GM21717 (cell line): Measurements from ENCODE around the gene PTPRN2.
"Not testable (repeated sequence)": the region's sequence is repeated elsewhere in the genome, so short reads cannot be mapped to it uniquely, and the experiment has no call there.

Experiments used
- ATAC-seq: cut with Tn5 transposase; IDR thresholded peaks from one replicate; pipeline ENCODE4 v1.9.1; 2021; ENCODE audit warnings: mild to moderate bottlenecking, moderate library complexity; ENCODE audit not compliant: unreplicated experiment

PTPRN2 gene

GRCh38 chr7:157750291-157750690 lies 837.3 kb downstream of the PTPRN2 start:
- ATAC-seq, result no peak

DNA sequence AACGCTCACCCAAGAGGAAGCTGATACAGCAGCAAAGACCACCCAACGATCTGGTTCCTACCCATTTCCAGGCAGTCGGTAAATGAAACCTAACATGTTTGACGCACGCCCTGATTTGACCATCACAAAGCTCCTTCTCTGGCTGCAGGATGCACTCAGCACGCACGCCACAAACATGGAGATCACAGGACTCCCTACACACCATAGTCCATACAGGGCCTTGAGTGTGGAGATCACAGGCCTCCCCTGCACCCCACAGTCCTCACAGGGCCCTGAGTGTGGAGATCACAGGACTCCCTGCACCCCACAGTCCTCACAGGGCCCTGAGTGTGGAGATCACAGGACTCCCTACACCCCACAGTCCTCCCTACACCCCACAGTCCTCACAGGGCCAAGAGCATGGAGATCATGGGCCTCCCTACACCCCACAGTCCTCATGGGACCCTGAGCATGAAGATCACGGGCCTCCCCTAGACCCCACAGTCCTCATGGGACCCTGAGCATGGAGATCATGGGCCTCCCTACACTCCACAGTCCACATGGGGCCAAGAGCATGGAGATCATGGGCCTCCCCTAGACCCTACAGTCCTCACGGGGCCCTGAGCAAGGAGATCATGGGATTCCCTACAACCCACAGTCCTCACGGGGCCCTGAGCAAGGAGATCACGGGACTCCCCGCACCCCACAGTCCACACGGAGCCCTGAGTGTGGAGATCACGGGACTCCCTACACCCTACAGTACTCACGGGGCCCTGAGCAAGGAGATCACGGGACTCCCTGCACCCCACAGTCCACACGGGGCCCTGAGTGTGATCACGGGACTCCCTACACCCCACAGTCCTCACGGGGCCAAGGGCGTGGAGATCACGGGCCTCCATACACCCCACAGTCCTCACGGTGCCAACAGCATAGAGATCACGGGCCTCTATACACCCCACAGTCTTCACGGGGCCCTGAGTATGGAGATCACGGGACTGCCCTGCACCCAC lies 841.6 kb downstream of the PTPRN2 start:
- no peak for ATAC-seq

GRCh38 chr7:157744786-157745601 lies 842.6 kb downstream of the PTPRN2 start:
- ATAC-seq, result no peak

DNA sequence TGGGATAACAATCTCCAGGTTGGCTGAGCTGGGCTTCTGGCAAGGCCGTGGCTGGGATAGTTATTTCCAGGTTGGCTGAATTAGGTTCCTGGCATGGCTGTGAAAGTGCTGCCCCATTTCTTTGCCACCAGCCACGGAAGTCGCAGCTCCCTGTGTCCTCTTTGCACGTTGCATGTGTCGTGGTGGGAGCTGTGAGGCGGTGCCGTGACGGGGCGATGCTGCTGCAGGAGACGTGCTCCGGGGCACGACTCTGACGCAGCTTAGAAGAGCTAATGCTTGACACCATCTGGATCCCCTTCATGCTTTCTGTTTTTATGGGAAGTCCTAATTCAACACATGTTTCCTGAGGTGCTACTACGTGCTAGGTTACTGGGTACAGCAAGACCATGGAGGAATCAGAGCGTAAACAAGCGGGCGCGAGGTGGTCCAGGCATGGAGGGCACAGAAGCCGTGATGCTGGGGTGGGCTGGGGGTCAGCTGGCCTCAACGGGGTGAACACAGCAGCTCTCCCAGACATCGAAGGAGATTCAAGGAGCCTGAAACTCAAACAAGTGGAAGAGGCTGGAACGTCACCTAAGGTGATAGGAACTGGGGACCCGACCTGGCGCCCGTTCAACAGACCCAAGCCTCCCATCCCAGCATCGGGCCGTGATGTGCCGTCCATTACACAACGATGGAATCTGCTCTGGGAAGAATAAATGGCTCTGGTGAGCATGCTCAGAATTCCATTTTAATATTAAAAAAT lies 843.7 kb downstream of the PTPRN2 start:
- no peak for ATAC-seq

GRCh38 chr7:157740251-157740798 lies 847.3 kb downstream of the PTPRN2 start:
- no peak for ATAC-seq

- no peak for ATAC-seq
These were observed 848.0 kb downstream of the PTPRN2 start for GRCh38 chr7:157739650-157740049.

DNA sequence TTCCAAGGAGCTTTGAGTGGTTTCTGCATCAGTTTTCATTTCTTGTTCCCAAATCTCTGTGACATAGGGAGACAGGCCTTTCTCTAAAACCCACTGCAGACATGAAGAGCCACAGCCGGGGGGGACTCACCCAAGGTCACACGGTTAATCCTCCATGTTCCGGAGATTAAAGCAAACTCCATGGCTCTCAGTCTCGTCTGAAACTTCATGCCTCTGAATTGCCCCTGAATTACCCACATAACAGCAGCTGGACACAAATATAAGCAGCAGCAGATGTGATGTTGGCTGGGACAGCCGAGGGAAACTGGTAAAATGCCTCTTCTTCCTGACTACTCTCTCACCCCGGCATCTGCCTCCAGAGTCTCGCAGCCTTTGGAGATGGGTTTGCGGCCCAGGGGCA lies 848.6 kb downstream of the PTPRN2 start:
- no peak for ATAC-seq

DNA sequence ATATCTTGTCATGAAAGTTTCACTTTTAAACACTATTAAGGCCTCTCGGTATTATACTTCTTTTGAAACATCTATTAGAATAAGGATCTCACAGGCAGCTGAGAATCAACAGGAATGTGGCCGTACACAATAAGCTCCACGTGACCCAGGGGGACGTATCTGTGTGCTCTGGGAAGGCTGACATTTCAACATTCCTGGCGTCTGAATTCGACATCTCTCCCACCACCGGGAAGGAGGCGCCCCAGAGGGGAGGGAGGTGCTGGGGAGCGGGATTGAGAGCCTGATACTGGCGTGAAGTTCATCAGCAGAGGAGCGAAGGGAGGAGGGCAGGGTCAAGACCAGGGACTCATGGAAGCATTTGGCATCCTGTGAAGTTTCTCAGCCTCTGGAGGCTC lies 849.6 kb downstream of the PTPRN2 start:
- no peak for ATAC-seq

DNA sequence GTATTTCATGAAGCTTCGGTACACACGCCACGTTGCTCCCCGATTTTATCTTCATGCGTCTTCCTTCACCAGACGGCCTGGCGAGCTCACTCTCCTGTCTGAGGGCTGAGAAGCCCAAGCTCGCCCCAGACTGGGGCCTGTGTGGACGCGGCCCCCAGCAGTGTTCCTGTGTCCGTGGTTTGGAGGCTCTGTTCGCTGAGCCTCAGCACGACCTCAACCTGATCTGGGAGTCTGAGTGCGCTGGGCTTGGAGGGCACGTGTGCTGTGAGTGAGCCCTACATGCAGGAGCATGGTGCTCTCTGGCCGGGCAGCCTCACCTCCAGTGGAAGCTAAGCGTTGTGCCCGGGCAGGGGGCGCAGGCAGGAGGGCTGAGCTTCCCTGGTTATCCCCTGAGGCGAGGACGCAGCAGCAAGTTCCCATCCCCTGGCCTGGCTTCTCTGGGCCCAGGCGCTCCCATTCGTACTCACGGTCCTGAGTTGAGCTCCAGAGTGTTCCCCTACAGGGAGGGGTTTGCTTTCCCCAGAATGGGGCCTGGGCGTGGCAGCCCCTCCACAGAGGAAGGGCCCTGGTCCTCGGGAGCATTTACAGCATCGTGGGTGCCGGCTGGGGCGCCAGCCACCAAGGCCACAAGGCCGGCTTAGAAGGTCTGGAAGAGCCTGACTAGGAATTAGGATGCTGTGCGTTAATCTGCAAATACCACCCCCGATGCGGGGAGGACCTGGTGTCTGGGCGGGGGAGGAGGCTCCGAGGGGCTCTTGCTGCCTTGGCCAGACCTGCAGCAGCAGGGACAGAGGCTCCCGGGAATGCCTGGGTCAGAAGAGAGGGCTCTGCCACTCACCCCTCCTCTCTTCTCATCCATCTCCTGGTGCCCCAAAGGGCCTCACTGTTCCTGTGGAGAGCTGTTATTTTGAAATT lies 850.2 kb downstream of the PTPRN2 start:
- ATAC-seq, result no peak

- no peak for ATAC-seq
These were observed 851.3 kb downstream of the PTPRN2 start for GRCh38 chr7:157736341-157736740.

- ATAC-seq, result no peak
These were observed 851.8 kb downstream of the PTPRN2 start for GRCh38 chr7:157735826-157736225.

DNA sequence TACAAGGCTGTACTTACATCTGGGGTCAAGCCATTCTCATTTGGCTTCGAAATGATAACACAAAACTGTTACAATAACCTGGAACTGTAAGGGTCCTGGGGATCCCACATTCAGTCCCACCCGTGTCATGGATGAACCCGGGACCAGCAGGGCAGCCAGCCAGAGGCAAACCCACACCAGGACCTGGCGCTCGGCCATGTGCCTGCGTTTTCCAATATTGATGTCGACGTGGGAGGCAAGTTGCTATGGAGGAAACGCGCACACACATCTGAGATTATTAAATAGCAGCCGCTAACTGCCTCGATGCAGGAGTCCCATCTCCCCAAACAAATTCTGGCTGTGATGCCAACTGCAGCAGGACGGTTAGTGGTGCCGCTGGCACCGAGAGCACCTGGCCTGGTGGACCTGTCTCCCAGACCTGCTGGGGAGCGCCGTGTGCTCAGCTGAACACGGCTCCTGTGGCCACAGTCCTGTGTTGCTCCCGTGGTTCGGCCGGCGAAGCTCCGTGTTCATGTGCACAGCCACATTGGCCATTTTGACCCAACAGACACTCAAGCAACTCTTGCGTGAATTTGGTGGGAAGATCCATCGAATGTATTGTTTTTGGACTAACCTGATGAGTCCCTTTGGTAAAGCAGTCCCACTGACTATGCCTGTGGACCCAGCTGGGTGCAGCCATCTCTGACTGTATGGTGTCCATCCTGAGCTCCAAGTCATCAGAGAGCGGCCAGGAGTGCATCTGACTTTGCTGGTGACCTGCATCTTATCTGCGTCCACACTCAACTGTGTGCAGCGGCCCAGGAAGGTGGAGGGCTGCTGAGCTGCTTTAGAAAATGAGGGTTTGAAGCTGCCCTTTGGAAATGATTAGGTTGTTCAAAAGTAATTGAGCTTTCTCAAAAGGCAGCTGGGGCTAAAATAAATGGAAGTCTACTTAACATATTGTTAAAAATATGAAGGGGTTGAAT lies 852.7 kb downstream of the PTPRN2 start:
- ATAC-seq, result no peak

DNA sequence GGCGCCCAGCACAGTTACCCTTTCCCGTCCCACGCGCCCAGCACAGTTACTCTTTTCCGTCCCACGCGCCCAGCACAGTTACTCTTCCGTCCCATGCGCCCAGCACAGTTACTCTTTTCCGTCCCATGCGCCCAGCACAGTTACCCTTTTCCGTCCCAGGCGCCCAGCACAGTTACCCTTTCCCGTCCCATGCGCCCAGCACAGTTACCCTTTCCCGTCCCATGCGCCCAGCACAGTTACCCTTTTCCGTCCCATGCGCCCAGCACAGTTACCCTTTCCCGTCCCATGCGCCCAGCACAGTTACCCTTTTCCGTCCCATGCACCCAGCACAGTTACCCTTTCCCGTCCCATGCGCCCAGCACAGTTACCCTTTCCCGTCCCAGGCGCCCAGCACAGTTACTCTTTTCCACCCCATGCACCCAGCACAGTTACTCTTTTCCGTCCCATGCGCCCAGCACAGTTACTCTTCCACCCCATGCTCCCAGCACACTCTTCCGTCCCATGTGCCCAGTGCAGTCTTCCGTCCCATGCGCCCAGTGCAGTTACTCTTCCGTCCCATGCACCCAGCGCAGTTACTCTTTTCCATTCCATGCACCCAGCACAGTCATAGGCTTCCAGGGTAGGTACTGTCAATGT lies 853.7 kb downstream of the PTPRN2 start:
- not testable (repeated sequence) for ATAC-seq

- no peak for ATAC-seq
These were observed 856.5 kb downstream of the PTPRN2 start for GRCh38 chr7:157731126-157731525.

DNA sequence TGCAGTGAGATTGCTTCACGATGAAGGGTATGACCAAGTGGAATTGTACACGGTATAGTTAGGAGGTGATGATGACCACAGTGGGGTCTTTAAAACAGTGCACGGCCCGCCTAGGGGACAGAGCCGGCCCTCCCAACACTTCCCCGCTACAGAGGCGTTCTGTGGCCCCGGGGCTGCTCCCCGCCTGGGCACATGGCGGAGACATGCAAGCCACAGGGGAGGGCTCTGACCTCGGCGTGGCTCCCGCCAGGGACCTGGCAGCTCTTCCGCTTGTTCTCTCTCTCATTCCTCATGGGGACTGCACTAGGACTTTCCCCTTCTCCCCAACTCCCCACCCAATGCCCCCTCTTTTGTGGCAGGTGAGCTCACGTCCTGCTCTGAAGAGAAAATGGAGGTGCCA lies 857.0 kb downstream of the PTPRN2 start:
- ATAC-seq, result no peak

GRCh38 chr7:157729566-157729965 lies 858.1 kb downstream of the PTPRN2 start:
- ATAC-seq, result no peak

GRCh38 chr7:157727964-157728615 lies 859.5 kb downstream of the PTPRN2 start:
- no peak for ATAC-seq

- no peak for ATAC-seq
These were observed 860.9 kb downstream of the PTPRN2 start for GRCh38 chr7:157726764-157727163.
